EH (cell line): ENCODE results near the gene KAT6B.
"Not testable (repeated sequence)": the region's sequence is repeated elsewhere in the genome, so short reads cannot be mapped to it uniquely, and the experiment has no call there.

Experiments
- DNase-seq: peaks from one replicate; pipeline ENCODE4 v3.0.0-alpha.2; 2015; ENCODE audit warnings: low read depth

The KAT6B gene

DNA sequence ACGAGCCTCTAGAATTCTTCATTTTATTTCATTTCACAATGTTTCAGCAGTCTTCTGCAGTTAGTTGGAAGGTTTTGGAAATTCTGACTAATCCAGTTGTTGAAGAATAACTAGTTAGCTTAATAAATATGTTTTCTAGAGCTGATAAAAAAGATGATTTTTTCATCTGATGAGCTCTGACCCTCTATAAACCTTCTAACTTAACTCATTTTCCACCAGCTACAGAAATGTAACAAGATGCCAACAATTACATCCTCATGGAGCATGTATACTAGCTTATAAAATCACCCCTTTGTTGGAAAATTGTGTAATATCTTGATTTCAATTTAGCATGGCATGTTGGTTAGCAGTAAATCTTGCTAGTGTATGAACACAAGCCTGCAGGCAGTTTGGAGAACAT lies 33.1 kb downstream of the KAT6B start:
- no peak for DNase-seq

DNA sequence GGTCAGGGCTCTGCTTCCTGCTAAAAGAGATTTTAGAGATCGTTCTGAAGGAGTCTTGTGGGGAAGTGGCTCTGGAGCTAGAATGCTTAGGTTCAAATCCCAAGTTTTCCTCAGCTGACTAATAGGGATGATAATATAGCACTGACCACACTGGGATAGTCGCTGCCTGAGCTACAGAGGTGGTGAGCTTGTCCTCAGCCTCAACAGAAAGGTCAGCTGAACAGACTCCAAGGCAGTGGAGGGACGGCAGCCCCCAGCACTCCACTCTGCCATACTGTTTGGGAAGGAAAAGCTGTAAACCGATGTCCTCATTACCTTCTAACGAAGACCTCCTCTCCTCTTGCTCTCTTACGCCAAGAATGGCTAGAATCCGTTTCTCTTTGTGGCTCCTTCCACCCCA lies 36.2 kb downstream of the KAT6B start:
- DNase-seq, result no peak

- DNase-seq, result peak; percentile 44
Measured at GRCh38 chr10:74863551-74863950, 37.2 kb downstream of the KAT6B start.

- no peak for DNase-seq
Measured at GRCh38 chr10:74867351-74867750, 41.0 kb downstream of the KAT6B start.

DNA sequence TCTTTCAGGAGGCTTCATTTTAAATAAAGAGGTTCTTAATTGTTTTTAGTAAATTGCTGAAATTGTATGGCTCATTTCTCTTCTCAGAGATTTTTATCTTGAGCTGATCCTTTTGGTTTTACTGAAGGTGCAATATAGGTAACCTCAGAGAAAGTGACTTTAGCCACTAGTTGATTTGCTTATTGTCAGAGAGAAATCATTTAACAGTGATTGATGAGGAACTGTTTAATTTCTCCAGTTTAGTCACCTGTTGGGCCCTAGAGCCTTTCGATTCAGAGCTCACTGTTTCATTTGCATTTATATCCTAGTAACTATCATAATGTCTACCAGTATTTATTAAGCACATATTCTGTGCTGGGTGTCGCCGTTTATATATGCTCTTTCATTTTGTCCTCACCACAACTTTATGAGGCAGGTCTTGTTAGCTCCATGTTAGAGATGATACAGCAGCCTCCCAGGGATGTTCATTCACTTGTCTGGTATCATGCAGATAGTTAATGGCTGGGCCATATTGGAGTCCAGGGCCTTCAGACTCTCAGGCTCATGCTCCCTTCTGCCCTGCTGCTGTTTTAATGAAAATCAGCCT lies 42.1 kb downstream of the KAT6B start:
- DNase-seq, result no peak

DNA sequence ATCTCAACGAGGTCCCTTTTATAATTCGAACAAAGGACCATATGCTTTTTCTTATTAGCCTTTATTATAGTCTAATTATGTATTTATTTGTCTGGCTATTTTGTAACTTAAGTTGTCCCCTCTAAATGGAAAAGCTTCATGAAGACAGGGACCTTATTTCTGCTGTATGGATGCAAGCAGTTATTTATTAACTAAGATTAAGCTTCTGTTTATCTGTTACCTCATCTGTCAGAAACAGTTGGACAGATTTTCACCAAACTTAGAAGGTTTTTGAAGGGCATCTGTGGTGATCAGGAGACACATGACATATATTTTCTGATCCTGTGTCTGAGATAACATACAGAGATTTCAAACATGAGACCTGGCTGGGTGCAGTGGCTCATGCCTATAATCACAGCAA lies 43.2 kb downstream of the KAT6B start:
- no peak for DNase-seq

- DNase-seq, result no peak
Measured at GRCh38 chr10:74870191-74870590, 43.8 kb downstream of the KAT6B start.

- no peak for DNase-seq
Measured at GRCh38 chr10:74871595-74872382, 45.4 kb downstream of the KAT6B start.

GRCh38 chr10:74873803-74874454 lies 47.5 kb downstream of the KAT6B start:
- no peak for DNase-seq

- no peak for DNase-seq
Measured at GRCh38 chr10:74874649-74875048, 48.2 kb downstream of the KAT6B start.

GRCh38 chr10:74875068-74875467 lies 48.7 kb downstream of the KAT6B start:
- DNase-seq, result no peak

GRCh38 chr10:74875966-74876365 lies 49.6 kb downstream of the KAT6B start:
- DNase-seq, result peak; percentile 27

DNA sequence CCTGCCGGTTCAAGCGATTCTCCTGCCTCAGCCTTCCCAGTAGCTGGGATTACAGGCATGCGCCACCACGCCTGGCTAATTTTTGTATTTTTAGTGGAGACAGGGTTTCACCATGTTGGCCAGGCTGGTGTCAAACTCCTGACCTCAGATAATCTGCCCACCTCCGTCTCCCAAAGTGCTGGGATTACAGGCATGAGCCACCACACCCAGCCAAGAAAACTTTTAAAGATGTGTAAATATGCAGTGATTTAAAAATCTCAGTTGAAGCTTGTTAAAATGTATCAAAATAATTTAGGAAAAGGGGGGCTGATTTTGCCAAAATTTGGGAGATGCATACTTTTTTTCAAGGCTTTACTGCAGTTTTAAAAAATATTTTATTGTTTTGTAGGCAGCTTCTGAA lies 50.7 kb downstream of the KAT6B start:
- DNase-seq, result not testable (repeated sequence)

- peak; percentile 22 for DNase-seq
Measured at GRCh38 chr10:74877898-74878297, 51.5 kb downstream of the KAT6B start.

DNA sequence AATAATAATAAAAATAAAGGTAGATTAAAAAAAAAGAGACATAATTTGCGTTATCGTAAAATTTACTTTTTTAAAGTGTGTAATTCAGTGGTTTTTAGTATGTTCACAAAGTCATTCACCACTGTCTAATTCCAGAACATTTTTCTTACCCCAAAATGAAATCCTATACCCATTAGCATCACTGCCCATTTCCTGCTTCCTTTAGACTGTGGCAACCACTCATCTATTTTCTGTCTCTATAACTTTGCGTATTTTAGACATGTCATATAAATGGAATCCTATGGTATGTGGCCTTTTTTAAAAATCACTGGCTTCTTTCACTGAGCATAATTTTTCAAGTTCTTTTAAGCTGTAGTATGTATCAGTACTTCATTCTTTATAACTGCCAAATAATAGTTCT lies 53.6 kb downstream of the KAT6B start:
- DNase-seq, result peak; percentile 83

GRCh38 chr10:74881253-74881884 lies 55.0 kb downstream of the KAT6B start:
- no peak for DNase-seq

DNA sequence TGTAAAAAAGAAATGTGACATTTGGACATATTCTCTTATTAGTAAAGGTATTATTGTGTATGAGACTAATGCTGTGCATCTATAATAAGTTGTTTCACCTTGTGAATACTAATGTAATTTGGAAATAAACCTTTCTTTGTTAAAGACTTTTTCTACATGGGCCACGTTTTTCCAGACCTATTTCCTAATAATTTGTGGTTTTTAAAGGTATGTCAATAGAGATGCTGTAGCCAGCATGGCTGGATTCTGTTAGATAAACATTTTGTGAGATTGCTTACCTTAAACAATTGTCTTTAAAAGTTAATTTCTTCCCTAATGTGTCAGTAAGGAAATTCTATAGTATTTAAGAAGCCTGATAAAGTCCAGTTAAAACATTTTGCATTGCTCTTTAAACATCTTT lies 56.0 kb downstream of the KAT6B start:
- peak; percentile 21 for DNase-seq

- DNase-seq, result peak; percentile 20
Measured at GRCh38 chr10:74882831-74883230, 56.4 kb downstream of the KAT6B start.

GRCh38 chr10:74883428-74883827 lies 57.0 kb downstream of the KAT6B start:
- DNase-seq, result no peak

DNA sequence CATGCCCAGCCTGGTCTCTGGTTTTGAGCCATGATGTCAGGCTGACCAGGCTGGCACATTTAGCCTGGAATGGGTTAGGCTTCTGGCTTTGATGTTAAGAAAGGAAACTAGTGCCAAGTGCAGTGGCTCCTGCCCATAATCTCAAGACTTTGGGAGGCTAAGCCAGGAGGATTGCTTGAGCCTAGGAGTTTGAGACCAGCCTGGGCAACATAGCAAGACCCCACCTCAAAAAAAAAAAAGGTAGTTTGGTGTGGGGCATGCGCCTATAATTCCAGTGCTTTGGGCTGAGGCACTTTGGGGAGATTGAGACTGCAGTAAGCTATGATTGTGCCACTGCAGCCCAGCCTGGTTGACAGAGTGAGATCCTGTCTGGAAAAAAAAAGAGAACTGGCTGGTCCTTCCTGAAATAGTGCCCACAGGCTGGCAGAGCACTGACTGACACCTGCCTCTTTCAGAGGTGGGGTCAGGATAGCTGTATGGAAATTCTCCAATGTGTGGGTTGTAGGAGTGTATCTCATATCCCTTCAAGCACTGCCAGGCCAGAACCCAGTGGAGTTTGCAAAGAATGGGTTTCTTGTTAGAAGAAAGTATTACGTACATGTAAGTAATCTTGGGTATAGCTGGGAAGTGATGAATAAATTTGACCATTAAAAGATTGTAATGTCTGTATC lies 61.3 kb downstream of the KAT6B start:
- DNase-seq, result no peak

GRCh38 chr10:74888962-74889661 lies 62.7 kb downstream of the KAT6B start:
- DNase-seq, result peak; percentile 22

GRCh38 chr10:74889662-74889998 lies 63.2 kb downstream of the KAT6B start:
- DNase-seq, result peak; percentile 25
